Mucosa of descending colon (tissue), 3 donors: ENCODE measurements around the gene YLPM1. TPM values are rescaled to one million over a fixed set of nuclear protein-coding genes. Genes with fewer than 3 reads are reported as not detected.
A peak's percentile ranks its signal among the peaks of the same experiment; 100 is the strongest.

Experiments used
- ATAC-seq: fragments of 200-7000 bp; cut with Tn5 transposase; one replicate; pipeline ENCODE4 v1.9.1; 2020; ENCODE audit warnings: mild to moderate bottlenecking, moderate library complexity
- DNase-seq, 3 donors: peaks; one replicate each; pipeline ENCODE4 v3.0.0-alpha.2; 2020
- H3K36me3 ChIP-seq: fragments of 200-600 bp; one replicate; pipeline ENCODE4 v1.8.0; 2021; ENCODE audit warnings: low read depth, mild to moderate bottlenecking
- H3K4me1 ChIP-seq: fragments of 200-600 bp; one replicate; pipeline ENCODE4 v1.8.0; 2021; ENCODE audit warnings: low read depth, mild to moderate bottlenecking
- H3K4me3 ChIP-seq: fragments of 200-600 bp; one replicate; pipeline ENCODE4 v1.8.0; 2021; ENCODE audit warnings: mild to moderate bottlenecking
- H3K9me3 ChIP-seq: fragments of 200-600 bp; one replicate; pipeline ENCODE4 v1.8.0; 2021; ENCODE audit warnings: mild to moderate bottlenecking
- intact Hi-C, 2 donors: fragments of 100-400 bp; cut with DNase I in 1 of 2; cut with micrococcal nuclease in 1 of 2; formaldehyde crosslinking; loops; one replicate each; pipeline versions ENCODE4 v1.11.0 to v1.11.1; 2022; cut with DNase I, micrococcal nuclease
- total RNA-seq, 3 donors: library from RNA; stranded (reverse); fragmentation: NEBNext Ultra II Directional in 2 of 3; extraction: Animal tissue kit (Norgen Biotek cat#: 25700) in 2 of 3; gene quantifications; one replicate each; pipeline versions ENCODE4 v1.2.1 to v1.2.4, GENCODE V29; 2021 to 2023
- TF ChIP-seq, protein P1 (sequence below): fragments of 200-600 bp; IDR thresholded peaks from one replicate; pipeline ENCODE4 v1.8.0; 2022; ENCODE audit warnings: antibody characterized with exemption, mild to moderate bottlenecking
- donor health status: DM: no; HTN: no; CAD: no; lungs with moderate emphysema.
- donor health status: DM: no; HTN: no; CAD: no.
- donor health status: DM: no; HTN: yes; CAD: no.

Gene YLPM1
- total RNA-seq, 3 donors from 2014 or later, result 42.1 to 59.7 (median 48.9) TPM

- H3K4me1 ChIP-seq, result no peaks in the 10 kb centered on the region
- intact Hi-C loops, result no loop called here
- ATAC-seq (peak; percentile 61), DNase-seq (no peak)
- H3K9me3 ChIP-seq, result no peaks in the 10 kb centered on the region
- peaks cover 9% of the 10 kb centered on the region for H3K36me3 ChIP-seq
- no peak overlapping the region for H3K4me3 ChIP-seq
- TF ChIP-seq, protein P1, sequence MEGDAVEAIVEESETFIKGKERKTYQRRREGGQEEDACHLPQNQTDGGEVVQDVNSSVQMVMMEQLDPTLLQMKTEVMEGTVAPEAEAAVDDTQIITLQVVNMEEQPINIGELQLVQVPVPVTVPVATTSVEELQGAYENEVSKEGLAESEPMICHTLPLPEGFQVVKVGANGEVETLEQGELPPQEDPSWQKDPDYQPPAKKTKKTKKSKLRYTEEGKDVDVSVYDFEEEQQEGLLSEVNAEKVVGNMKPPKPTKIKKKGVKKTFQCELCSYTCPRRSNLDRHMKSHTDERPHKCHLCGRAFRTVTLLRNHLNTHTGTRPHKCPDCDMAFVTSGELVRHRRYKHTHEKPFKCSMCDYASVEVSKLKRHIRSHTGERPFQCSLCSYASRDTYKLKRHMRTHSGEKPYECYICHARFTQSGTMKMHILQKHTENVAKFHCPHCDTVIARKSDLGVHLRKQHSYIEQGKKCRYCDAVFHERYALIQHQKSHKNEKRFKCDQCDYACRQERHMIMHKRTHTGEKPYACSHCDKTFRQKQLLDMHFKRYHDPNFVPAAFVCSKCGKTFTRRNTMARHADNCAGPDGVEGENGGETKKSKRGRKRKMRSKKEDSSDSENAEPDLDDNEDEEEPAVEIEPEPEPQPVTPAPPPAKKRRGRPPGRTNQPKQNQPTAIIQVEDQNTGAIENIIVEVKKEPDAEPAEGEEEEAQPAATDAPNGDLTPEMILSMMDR, result no peak
Observed at GRCh38 chr14:74732387-74732786, 30.7 kb upstream of the YLPM1 start.

DNA sequence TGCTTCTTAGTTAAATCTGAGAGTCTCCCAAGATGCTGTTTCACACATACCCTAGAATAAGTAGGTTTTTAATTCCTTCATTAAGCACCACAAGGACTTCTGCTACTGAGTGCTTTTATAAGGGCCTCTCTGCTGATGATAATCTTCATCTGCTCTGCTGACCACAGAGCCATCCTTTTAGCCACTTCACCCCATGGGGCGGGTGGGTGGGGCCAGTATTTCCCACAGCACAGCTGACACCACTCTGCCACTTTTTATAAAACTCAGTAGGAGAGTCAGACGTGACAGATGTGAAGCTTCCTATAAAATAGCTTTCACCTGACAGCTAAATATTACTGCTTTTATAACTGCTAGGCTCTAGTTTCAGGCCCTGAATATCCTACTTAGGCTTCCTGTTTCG, 29.9 kb upstream of the YLPM1 start:
- Histone ChIP-seq H3K9me3 (no peaks in the 10 kb centered on the region), H3K4me3 (no peak overlapping the region), H3K4me1 (no peaks in the 10 kb centered on the region), H3K36me3 (peaks cover 9% of the 10 kb centered on the region)
- intact Hi-C loops, result no loop called here
- ATAC-seq (no peak), DNase-seq (no peak)
- TF ChIP-seq, protein P1, result no peak

DNA sequence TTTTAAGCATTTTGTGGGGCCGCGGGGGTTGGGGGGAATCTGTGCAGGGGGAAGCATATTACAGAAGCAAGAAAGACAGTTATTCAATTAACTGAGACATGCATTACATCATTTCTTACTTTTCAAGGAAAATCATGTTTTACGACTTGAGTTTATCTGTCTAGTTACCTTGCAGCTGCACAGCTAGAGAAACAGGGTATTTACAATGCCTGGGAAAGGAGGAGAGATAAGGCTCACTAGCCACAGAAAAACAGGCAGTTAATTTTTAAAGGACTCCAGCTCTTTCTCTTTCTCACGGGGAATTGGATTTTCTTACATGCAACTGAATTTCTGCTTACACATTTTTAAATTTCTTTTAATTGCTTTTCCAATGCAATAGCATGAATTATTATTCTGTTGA, 28.0 kb upstream of the YLPM1 start:
- TF ChIP-seq, protein P1, result no peak
- intact Hi-C loops, result no loop called here
- H3K36me3 ChIP-seq, result peaks cover 9% of the 10 kb centered on the region
- H3K9me3 ChIP-seq, result no peaks in the 10 kb centered on the region
- no peak for DNase-seq
- no peaks in the 10 kb centered on the region for H3K4me1 ChIP-seq
- no peak overlapping the region for H3K4me3 ChIP-seq
- no peak for ATAC-seq

- Histone ChIP-seq H3K4me1 (no peaks in the 10 kb centered on the region), H3K36me3 (peaks cover 9% of the 10 kb centered on the region), H3K9me3 (no peaks in the 10 kb centered on the region), H3K4me3 (no peak overlapping the region)
- DNase-seq (no peak), ATAC-seq (no peak)
- TF ChIP-seq, protein P1, result no peak
- intact Hi-C loops, result no loop called here
Observed at GRCh38 chr14:74737753-74738325, 25.3 kb upstream of the YLPM1 start.

- H3K4me1 ChIP-seq, result no peaks in the 10 kb centered on the region
- H3K9me3 ChIP-seq, result no peaks in the 10 kb centered on the region
- TF ChIP-seq, protein P1, result no peak
- H3K4me3 ChIP-seq, result no peak overlapping the region
- no peak for ATAC-seq
- intact Hi-C loops, result no loop called here
- H3K36me3 ChIP-seq, result no peaks in the 10 kb centered on the region
- no peak for DNase-seq
Observed at GRCh38 chr14:74739293-74740030, 23.7 kb upstream of the YLPM1 start.
